HUDEP-2 (cell line): Measurements from ENCODE around the gene NIPAL3.
"Not testable (repeated sequence)": the region's sequence is repeated elsewhere in the genome, so short reads cannot be mapped to it uniquely, and the experiment has no call there.

Experiments
- DNase-seq, 76 experiments: peaks; one replicate each; lab custom pipeline; 2025; ENCODE audit not compliant: unreplicated experiment in 76 of 76; lab: John Stamatoyannopoulos, UW

Gene NIPAL3

GRCh38 chr1:24486331-24487065, 70.9 kb downstream of the NIPAL3 start:
- DNase-seq: no peak

DNA sequence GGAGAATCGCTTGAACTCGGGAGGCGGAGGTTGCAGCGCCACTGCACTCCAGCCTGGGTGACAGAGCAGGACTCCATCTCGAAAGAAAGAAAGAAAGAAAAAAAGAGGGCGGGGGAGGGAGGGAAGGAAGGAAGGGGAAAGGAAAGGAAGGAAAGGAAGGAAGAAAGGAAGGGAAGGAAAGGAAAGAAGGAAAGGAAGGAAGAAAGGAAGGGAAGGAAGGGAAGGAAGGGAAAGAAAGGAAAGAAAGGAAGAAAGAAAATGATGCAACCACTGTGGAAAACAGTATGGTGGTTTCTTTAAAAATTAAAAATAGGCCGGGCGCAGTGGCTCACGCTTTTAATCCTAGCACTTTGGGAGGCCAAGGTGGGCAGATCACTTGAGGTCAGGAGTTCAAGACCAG, 71.9 kb downstream of the NIPAL3 start:
- DNase-seq: no peak

DNA sequence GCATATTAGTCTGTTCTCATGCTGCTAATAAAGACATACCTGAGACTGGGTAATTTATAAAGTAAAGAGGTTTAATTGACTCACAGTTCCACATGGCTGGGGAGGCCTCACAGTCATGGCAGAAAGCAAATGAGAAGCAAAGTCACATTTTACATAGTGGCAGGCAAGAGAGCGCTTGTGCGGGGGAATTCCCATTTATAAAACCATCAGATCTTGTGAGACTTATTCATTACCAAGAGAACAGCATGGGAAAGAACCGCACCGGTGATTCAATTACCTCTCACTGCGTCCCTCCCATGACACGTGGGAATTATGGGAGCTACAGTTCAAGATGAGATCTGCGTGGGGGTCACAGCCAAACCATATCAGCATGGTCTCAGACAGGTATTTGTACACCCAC, 72.6 kb downstream of the NIPAL3 start:
- DNase-seq: not testable (repeated sequence)

- DNase-seq: no peak
These were observed 74.1 kb downstream of the NIPAL3 start for GRCh38 chr1:24489674-24490073.

GRCh38 chr1:24490101-24490781, 74.6 kb downstream of the NIPAL3 start:
- no peak for DNase-seq

DNA sequence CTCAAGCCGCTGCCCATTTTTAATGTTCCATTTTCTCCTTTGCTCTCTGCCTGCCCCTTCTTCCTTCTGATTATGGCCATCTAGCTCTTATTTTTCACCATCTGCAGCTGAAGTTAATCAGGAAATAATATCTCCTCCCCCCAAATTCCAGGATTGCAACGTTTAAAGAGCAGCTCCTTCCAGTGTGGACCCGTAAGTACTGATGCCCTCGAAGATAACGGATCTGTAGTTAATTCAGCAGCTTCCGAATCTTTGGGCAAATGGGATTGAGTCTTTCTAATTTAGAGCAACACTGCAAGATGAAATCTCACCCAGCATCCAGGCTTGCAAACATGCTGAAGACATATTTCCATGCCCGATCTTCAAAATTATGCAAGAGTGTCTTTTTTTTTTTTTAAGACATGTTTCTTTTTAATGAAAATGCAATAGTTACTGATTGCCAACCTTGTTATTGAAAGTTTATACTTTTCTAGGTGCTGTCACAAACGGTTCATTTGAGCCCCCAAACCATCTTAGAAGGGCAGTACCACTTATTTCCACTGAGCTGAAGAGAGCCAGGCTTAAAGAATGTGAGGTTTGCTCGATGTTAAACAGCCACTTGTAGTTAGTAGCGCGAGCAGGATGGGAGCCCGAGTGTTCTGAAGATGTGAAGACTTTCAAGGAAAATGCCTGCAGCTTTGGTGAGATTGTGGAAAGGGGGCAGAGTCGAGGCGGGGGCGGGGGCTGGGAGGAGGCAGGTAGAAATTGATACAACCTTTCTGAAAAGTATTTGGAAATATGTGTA, 76.2 kb downstream of the NIPAL3 start:
- no peak for DNase-seq

DNA sequence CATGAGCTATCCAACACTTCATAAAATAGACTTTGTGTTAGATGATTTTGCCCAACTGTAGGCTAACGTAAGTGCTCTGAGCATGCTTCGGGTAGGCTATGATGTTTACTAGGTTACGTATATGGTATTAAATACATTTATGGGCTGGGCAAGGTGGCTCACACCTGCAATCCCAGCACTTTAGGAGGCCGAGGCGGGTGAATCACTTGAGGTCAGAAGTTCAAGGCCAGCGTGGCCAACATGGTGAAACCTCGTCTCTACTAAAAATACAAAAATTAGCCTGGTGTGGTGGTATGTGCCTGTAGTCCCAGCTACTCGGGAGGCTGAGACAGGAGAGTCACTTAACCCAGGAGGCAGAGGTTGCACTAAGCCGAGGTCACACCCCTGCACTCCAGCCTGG, 77.3 kb downstream of the NIPAL3 start:
- not testable (repeated sequence) for DNase-seq

GRCh38 chr1:24493785-24494184, 78.2 kb downstream of the NIPAL3 start:
- no peak for DNase-seq

DNA sequence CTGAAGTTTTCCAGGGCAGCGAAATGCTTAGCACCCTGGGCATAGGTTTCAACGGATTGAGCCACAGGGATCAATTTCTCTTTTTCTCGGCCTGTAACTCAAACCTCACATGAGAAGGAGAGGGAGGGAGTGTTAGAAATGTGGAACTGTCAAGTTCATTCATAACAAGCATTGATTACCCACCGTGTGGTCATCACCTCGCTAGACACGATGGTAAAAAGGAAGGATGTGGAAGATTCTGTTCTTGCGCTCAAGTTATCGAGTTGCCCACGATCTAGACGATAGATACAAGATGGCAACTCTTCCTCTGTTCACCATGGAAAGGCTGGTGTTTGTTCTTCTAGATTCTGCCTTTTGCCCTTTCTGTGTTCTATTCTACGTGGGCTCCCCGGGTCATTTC, 83.0 kb downstream of the NIPAL3 start:
- DNase-seq: no peak

- DNase-seq: no peak
These were observed 84.9 kb downstream of the NIPAL3 start for GRCh38 chr1:24500448-24501048.

DNA sequence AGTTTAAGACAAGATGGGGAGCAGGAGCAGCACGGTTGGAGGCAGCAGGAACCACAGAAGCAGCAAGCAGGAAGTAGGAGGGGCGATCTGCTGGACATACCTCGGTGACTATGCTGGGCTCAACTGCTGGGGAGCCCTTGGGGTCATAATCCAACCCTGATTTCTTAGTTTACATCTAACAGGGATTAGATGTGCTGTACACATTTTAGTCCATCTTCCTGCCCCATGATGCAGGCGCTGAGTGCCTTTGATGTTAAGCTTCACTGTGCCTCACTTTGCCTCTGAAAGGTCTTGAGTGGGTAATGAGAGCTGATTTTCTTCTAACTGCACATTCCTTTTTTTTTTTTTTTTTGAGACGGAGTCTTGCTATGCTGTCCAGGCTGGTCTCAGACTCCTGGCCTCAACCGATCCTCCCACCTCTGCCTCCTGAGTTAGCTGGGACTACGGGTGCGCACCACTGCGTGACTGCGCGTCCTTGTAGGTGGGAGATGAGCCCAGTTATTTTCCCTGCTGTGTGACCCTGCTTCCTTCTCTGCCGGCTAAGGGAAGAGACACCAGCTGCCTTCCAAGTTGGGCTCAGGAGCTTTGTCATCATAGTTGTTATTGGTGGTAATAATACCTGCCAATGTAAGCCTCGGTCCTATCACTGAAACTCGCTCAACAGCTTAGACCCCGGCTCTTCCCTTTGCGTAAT, 85.9 kb downstream of the NIPAL3 start:
- DNase-seq: peak in 1 of 76 experiments; percentile 3

DNA sequence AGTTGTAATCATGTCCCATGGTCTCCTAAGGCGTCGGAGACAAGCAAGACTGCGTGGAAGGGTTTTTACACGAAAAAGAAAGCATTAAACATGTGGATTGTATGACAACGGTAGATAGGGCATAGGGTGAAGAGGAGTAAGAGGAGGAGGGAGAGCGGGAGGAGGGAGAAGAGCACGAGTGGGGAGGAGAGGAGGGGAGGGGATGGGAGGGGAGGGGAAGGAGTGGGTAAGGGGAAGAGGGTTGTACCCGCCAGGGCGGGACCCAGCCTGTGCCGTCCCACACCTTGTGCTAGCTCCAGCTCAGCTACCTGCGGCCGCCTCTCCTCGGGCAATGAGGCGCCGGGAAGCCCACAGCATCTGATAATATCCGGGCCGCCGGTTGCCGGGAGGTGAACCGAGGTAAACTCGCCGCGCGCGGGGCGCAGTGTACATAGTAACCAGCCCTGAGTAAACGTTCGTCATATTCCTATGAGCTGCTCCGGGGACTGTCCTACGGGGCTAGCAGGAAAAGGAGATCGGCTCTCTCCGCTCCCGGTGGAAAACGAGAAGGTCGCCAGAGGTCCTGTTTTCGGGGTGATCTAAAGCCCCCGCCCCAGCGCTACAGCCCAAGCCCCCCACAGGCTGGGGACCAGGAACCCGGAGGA, 86.6 kb downstream of the NIPAL3 start:
- peak in 15 of 76 experiments; percentile 1 to 44 (median 25) for DNase-seq

DNA sequence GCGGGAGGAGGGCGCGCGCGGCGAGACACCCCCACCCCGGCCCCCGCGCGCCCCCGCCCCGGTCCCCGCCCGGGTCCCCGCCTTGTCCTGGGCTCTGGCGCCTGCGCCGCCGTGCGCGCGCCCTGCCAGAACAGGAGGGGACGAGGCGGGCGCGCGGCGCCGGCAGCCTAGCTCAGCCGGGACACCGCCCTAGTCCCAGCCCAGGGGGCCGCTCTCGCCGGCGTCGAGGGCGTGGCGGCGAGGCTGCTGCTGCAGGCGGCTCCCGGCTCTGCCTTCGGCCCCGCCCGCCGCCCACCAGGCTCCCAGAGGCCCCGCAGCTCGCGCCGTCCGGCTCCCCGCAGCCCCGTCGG, 87.1 kb downstream of the NIPAL3 start, which contains the start of gene RCAN3:
TSS of gene RCAN3 (plus strand) at position 128 of the 350 bp plus-strand sequence. CDS start 11,537 bp downstream, outside the sequence.
- DNase-seq: peak in 72 of 76 experiments; percentile 15 to 83 (median 62)

- no peak for DNase-seq
These were observed 87.6 kb downstream of the NIPAL3 start for GRCh38 chr1:24503059-24503751.

DNA sequence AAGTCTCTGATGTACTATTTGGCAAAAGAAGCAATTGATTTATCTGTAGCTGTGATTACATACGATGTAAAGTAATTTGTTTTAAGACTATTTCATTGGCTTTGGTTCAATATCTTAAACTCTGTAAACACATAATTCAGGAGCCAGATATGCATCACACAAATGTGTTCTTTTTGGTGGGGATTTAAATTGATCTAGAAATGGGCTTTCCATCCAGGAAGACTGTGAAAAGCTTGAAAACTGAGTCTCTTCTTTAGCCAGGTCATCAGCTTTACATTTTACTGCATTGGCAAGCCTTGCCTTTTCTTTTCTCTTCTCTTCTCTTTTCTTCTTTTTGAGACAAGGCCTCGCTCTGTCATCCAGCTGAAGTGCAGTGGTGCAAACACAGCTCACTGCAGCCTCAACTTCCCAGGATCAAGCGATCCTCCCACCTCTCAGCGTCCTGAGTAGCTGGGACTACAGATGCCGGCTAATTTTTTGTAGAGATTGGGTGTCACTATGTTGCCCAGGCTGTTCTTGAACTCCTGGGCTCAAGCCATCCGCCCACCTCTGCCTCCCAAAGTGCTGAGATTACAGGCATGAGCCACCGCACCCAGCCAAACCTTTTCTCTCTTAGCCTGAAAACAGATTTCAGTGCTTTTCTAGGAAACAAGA, 88.4 kb downstream of the NIPAL3 start:
- no peak for DNase-seq

- DNase-seq: no peak
These were observed 89.0 kb downstream of the NIPAL3 start for GRCh38 chr1:24504560-24504959.

GRCh38 chr1:24505816-24506215, 90.2 kb downstream of the NIPAL3 start:
- DNase-seq: no peak

DNA sequence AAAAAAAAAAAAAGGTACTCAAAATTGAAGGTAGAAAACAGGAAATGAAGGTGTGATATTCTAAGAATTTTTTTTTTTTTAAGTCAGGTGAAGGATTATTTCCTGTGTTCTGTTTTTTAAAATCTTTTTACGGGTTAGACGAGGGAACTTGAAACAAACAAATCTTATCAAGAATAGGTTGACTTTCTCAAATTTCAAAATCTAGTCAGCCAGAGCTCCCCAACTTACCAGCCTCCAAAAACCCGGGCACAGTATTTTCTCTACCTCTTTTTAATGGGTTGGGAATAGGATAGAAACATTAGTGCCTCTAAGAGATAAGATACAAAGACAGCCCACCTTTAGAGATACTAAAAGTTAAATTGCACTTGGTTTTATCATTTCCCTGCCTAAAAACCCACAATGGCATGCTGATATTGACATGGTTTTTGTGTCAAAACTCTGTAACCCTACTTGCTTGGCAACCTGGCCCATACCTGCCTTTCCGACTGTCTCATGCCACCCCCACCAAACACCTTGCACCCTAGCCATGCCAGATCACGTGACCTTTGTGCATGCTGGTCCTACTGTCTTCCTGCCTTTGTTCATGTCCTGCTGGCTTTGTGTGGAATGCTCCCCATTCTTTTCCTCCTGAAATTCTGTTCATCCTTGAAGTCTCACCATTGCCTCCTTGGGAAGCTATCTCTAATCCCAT, 91.2 kb downstream of the NIPAL3 start:
- no peak for DNase-seq
